COR-L47 (cell line): ENCODE measurements around the gene MCC.

ENCODE experiments used
- DNase-seq: peaks from one replicate; lab custom pipeline; 2025; lab: John Stamatoyannopoulos, UW

The MCC gene

GRCh38 chr5:113056988-113057387 is 431.3 kb downstream of the MCC start:
- no peak for DNase-seq

GRCh38 chr5:113054899-113055298 is 433.4 kb downstream of the MCC start:
- DNase-seq: no peak

DNA sequence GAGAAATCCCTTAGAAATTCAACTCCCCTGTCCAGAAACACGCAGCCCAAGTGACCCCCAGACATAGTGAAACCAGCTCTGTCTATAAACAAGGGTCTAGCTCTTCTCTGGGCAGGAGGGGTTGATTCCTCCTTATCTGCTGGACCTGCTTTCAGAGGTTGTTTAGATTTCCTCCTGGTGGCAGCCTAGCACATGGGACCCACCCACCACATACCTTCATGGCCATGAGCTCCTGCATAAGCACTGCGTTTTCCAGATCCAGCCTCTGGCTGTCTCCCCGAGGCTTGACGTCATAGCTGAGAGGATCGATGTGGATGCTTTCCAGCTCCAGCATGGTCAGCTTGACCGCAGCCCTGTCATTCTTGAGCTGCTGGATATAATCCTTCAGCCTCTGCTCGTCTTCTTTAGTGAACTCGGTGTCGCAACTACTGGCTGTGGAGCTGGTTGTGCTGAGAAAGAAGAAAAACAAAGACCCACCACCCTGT is 434.7 kb downstream of the MCC start:
- DNase-seq: no peak

- DNase-seq: no peak
These were observed 436.0 kb downstream of the MCC start for GRCh38 chr5:113052041-113052795.

DNA sequence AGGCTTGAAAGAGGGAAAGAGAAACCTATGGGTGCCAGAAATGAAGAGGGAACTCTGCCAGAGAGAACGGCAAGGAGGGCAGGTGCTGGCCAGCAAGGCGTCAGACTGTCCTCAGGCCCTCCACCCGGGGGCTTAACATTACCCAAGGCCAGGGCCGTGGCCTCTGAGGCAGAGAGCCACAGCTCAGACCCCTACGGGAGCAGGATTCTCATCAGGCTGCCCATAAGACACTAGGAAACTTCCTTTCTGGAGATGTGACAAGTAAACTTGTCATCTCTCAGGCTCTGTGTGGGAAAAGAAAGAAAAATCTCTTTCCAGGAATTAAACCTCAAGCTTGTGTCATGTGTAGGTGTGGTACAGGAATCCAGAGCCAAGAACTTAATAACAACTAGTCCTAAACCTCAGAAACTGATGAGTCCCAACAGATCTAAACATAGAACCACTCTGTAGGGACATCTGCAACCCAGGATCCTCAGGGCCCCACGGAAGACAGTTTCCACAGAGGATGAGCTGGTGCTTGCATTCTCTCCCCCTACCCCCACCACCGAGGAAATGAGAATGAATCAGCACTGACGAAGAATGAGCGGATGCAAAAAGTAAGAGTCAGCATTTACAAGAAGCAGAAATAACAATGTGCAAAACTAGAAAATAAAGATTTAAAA is 437.4 kb downstream of the MCC start:
- DNase-seq: no peak

- DNase-seq: no peak
These were observed 439.3 kb downstream of the MCC start for GRCh38 chr5:113048931-113049330.

DNA sequence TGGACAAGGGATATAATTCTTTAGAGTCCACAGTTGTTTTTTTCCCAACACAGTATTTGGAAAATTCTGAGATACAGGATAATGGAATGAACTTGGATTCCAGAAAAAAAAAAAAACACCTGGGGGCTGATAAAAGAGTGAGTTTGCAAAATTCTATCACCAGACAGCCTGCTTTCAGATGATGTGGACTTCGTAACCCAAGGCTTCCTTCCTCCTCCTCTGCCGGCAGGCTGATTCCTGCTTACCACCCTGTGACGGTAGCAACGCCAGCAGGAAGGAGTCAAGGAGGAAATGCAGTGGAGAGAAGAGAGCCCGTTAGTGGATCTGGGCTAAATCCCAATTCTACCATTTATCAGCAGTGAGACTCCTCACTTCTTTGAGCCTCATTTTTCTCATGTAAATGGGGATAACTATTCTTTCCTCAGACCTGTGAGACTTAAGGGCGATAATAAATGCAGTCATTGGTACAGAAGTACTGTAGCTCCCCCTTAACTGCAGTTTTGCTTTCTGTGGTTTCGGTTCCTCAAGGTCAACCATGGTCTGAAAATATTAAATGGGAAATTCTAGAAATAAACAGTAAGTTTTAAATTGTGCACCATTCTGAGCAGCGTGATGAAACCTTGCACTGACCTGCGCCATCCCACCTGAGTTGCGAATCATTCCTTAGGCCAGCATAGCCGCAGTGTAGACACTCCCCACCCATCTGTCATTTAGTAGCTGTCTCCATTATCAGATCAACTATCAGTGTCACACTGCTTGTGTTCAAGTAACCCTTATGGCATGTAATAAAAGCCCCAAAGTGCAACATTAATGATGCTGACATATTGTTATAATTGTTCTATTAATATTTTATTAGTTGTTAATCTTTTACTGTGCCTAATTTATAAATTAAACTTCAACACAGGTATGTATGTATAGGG is 440.3 kb downstream of the MCC start:
- no peak for DNase-seq

DNA sequence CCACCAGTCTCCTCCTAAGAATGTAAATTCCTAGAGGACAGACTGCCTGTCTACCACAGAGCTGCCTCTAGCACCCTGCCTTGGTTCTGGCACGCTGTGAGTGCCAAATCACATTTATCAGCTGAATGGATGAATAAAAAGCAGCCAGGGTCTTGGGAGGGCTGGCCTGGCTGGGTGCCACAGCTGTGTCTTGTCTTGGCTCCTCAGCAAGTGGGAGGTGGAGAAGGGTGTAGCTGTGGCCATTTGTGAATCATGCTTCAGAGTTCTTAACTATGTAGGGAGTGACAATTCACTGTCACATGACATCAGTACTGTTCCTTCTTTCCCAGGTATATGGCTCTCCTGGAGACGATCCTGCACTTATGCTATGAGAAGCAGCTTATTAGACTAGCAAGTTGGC is 441.0 kb downstream of the MCC start:
- DNase-seq: no peak

DNA sequence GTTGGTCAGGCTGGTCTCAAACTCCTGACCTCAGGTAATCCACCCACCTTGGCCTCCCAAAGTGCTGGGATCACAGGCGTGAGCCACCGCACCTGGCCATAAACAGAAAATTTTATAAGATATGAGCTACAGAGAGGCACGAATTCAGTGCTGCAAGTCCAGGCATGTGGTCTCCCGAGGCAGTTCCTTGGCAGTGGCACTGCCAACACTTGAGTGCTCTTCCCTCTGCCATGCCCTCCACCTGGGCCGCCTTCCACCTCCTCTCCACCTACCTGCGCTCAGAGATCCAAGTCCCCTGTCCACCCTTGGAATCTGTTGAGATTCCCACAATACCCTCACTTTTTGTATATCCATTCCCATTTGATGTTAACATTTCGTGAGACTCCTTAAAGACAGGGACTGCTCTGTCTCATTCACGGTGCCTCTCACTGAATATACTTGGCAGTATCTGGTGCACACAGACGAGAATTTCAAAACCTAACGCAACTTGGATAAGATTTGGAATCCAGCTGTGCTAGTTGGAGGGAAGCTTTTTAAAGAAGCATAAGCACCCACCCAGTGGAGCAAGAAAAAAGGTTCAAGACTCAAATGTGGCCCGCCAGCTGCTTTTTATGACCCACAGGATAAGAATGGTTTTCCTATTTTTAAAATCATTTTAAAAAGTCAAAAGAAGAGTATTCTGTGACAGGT is 443.3 kb downstream of the MCC start:
- DNase-seq: no peak

DNA sequence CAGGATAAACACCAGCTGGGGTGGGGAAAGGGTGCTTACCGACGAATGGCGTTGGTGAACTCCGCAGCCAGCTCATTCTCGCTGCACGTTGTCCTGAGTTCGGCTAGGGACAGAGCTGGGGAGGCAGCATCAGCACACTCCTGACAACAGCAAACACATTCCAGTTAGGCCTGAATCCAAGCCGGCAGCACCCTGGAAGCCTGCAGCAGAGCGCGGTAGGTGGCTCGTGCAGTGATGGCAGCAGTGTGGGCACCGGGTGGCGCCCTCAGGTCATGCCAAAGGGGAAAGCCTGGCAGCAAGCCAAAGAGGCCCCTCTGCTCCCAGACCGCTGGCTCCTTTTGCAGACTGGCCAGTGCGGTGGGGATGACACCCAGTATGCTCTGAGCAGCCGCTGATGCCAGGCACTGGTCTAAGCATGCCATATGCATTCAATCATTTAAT is 444.7 kb downstream of the MCC start:
- no peak for DNase-seq

DNA sequence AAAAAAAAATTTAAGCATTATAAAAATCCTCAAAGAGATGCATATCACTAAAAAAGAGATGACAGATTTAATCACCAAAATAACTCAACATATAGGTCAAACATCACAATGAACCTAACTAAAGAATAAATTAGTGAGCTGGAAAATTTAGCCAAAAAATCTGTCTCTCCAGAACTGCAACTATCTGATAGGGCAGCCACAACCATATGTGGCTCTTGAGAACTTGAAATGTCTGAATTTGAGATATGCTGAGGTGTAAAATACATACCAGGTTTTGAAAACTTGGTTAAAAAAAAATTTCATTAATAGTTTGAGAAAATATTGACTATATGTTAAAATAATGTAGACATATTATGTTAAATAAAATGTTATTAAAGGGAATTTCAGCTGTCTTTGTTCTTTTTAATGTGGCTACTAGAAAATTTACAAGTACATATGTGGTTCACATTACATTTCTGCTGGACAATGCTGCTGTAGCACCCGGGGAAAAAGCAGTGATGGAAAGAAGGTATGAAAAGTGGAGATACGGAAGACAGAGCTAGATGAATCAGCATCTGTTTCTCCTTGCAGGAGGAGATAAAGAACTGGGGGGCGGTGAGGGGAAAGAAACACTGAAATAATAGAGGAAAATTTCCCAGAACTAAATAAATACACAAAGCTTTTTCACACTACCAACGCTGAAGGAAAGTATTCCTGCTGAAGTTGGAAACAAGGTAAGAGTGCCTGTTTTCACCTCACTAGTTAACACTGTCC is 445.6 kb downstream of the MCC start:
- no peak for DNase-seq

DNA sequence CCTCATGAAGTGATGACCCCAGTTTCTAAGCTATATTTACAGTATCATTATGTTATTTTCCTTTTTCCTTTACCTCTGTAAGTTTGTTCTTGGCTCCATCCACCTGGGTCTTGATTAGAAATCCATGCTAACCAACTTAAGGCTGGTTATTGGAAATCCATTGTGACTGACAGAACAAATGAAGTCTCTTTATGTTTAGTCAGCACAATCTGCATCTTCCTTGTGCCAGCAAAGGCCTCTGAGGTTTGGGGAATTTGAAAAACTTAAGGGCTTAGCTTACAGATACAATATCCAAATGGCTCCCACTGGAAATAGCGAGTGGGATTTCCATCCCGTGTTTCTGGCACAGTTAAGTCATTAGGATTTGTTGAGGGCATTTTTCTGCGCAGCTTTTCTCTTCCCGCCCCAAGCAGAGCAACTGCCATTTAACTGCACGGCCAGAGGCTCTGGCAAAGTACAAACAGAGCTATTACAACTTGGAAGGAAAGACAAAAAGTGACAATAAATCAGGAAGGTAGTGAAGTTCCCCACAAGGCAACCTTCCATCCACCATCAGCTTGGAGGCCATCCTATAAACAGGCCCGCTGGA is 447.5 kb downstream of the MCC start:
- no peak for DNase-seq

DNA sequence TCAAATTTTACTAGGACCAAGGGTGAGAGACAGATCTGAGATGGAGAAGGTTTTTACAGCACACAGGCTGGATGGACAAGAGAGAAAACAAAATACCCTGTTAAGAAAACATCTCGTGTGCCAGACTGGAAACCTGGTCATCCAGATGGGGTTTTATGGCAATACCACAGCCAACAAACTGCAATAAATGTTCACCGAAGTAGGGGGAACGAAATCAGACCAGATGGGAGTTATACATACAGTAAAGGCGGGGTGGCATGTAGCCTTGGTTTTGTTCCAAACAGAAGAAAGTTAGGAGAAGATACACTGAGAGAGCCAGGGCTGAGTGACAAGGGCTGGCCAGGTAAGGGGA is 448.3 kb downstream of the MCC start:
- DNase-seq: no peak

GRCh38 chr5:113039229-113039933 is 448.9 kb downstream of the MCC start:
- no peak for DNase-seq

- no peak for DNase-seq
These were observed 449.5 kb downstream of the MCC start for GRCh38 chr5:113038714-113039113.

- DNase-seq: no peak
These were observed 450.1 kb downstream of the MCC start for GRCh38 chr5:113038136-113038535.

DNA sequence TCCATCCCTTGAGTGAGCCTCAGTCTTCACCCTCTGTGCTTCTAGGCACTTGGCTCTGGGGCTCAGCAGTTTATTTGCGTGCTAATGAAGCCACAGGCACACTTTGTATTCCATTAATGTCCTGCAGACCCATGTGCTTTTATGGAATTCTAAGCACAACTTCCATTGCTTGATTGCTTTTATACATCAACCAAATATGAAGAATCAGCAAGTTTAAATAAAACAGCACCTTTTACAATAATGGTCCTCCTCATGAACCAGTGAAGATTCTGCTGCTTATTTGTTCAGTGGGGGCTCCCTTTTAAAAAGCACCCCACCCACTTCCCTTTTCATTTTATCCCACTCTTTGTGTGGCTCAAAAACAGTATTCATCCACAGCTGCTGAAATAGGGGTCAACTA is 451.4 kb downstream of the MCC start:
- DNase-seq: no peak

DNA sequence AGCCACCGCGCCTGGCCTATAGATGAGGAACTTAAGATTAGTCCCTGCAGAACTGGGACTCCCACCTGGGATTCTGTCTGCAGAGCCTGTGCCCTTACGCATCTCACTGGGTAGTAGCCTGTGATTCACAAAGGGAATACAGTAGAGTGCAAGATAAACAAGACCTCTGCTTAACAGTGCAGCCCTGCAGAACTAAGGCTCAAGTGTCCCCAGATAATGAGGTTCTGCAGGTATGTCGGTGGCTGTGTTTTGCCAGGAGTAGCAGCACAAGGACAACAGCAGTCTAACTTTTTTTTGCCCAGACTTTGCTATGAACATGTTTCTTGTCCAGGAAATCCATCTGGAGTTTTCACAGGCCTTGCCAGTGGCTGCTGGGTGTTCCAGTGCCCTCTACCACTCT is 451.9 kb downstream of the MCC start:
- no peak for DNase-seq

GRCh38 chr5:113035096-113035495 is 453.2 kb downstream of the MCC start:
- DNase-seq: no peak

DNA sequence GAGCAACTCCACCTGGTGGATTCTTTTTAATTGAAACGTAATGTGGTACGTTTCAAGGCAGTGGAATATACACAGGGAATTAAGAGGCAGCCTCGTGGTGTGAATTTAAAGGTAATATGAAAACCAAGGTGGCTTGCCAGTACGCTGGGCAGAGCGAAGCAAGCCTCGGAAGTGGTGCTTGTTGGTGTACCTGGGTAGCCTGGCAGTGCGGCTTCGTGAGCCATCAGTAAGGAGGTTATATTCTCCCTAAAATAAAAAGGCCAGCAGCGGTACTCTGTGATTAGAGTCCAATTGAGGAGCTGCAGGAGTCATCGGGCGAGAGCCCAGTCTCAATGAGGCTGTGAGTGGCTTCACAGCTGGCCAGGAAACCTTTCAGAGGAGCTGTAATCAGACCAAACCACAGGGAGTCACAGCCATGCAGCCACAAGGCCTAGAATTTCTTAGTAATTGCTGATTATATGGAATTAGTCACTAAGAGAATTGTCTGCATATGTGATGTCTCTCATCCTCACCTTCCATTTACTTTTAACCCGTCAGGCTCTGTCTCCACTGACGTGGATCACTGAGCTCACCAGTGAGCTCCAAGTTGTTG is 454.0 kb downstream of the MCC start:
- DNase-seq: peak; percentile 45
